Heart right ventricle (tissue), 16 donors: ENCODE results near the gene SRRD. TPM values are rescaled to one million over a fixed set of nuclear protein-coding genes. Genes with fewer than 3 reads are reported as not detected.

Experiments
- ATAC-seq, 8 donors: fragments of 200-7000 bp; cut with Tn5 transposase; one replicate each; pipeline ENCODE4 v1.9.1; 2020; ENCODE audit warnings: mild to moderate bottlenecking in 8 of 8, moderate library complexity in 8 of 8, moderate number of reproducible peaks in 1 of 8
- DNase-seq, 2 donors: peaks; one replicate each; pipeline ENCODE4 v3.0.0-alpha.2; 2020
- H3K27ac ChIP-seq, 10 donors: fragments of 200-600 bp; sonication (generic) in 2 of 10; one replicate each; pipeline versions ENCODE4 v1.5.0 to v1.8.0; 2020 to 2022; ENCODE audit warnings: mild to moderate bottlenecking in 3 of 10
- H3K27me3 ChIP-seq, 7 donors: fragments of 200-600 bp; one replicate each; pipeline ENCODE4 v1.8.0; 2021 to 2022; ENCODE audit warnings: mild to moderate bottlenecking in 2 of 7
- H3K36me3 ChIP-seq, 9 donors: fragments of 200-600 bp; sonication (generic) in 1 of 9; one replicate each; pipeline versions ENCODE4 v1.5.0 to v1.8.0; 2020 to 2022; ENCODE audit warnings: mild to moderate bottlenecking in 2 of 9
- H3K4me1 ChIP-seq, 9 donors: fragments of 200-600 bp; sonication (generic) in 1 of 9; one replicate each; pipeline versions ENCODE4 v1.5.0 to v1.8.0; 2020 to 2022; ENCODE audit warnings: mild to moderate bottlenecking in 4 of 9
- H3K4me3 ChIP-seq, 10 donors: fragments of 200-600 bp; sonication (generic) in 2 of 10; one replicate each; pipeline versions ENCODE4 v1.5.0 to v1.8.0; 2020 to 2022; ENCODE audit warnings: mild to moderate bottlenecking in 7 of 10, moderate library complexity in 2 of 10
- H3K9me3 ChIP-seq, 11 donors: fragments of 200-600 bp in 10 of 11; sonication (generic) in 2 of 11; one replicate each; pipeline versions ENCODE4 v1.5.0 to v1.8.0; 2013 to 2022; ENCODE audit warnings: mild to moderate bottlenecking in 2 of 11, control low read depth in 1 of 11, moderate library complexity in 1 of 11
- CTCF ChIP-seq, 9 donors: fragments of 200-600 bp; sonication (generic) in 2 of 9; IDR thresholded peaks; one replicate each; pipeline versions ENCODE4 v1.5.0 to v1.8.0; 2021 to 2022; ENCODE audit warnings: antibody characterized with exemption in 9 of 9, mild to moderate bottlenecking in 5 of 9, moderate library complexity in 1 of 9
- WGBS, 2 donors: extraction: QIAGEN DNeasy Blood & Tissue Kit; methylation state at CpG; one replicate each; pipeline ENCODE4 v1.1.7; 2013; ENCODE audit warnings: inconsistent platforms in 1 of 2; 5-methylcytosine and 5-hydroxymethylcytosine counted together
- intact Hi-C, 10 donors: fragments of 100-400 bp; cut with DNase I; formaldehyde crosslinking; loops; one replicate each; pipeline versions ENCODE4 v1.11.1 to v1.14.2; 2022
- polyA plus RNA-seq, 2 donors: library from polyadenylated mRNA; stranded (reverse); fragments of 200-250 nt; gene quantifications; one replicate each; pipeline ENCODE4 v1.2.3, GENCODE V29; 2013
- total RNA-seq, 10 donors: library from RNA; stranded (reverse); fragmentation: NEBNext Ultra II Directional in 3 of 10; extraction: Animal tissue kit (Norgen Biotek cat#: 25700) in 3 of 10; gene quantifications; one replicate each; pipeline versions ENCODE4 v1.2.1 to v1.2.4, GENCODE V29; 2021 to 2023
- donor health status: Arrhythmogenic right ventricular cardiomyopathy.
- donor health status: ischemic (EF 13 %, LVEDD 7.1; RV severe dilation, severe dysfunction).
- donor health status: healthy with polysubstance abuse.
- donor health status: DM: no; HTN: yes; CAD: no.
- donor health status: DM: no; HTN: no; CAD: no.
- donor health status: ischemic (EF 25% LVEDD 6.9; RV normal size, moderate dysfunction).
- donor health status: ischemic (EF 25% LVEDD 5.7; RV mildly dilated, moderate dysfunction).
- donor health status: healthy.
- donor health status: DM: yes; HTN: yes; CAD: no.
- donor health status: Ischemic cardiomyopathy.
- donor health status: ischemic (EF 35%, LVEDD 5.7; RV mildly dilated, moderate dysfunction).
- donor health status: nonischemic (EF 11% LVEDD 7.7; RV severe dilation, severe dysfunction).
- donor health status: DM: yes; HTN: yes; CAD: no.
- donor health status: PGD.
- donor health status: ischemic (EF 29% LVEDD 5.4; RV normal size, mild dysfunction).
- donor health status: nonischemic (EF 23%, LVEDD 6.1; RV moderate dilation, normal function).

SRRD gene
- total and polyA plus RNA-seq, 12 donors = 11.9 to 26.3 (median 20.7) TPM

GRCh38 chr22:26536762-26537134 is 53.1 kb downstream of the SRRD start:
- H3K4me3 ChIP-seq = no peak overlapping the region
- 96 to 99% methylated on average over 3 of the region's 3 CpGs for WGBS, 2 donors
- H3K4me1 ChIP-seq = peaks cover 0 to 22% (median 13%) of the 10 kb centered on the region in 9 donors
- ATAC-seq = no peak
- no peak for TF ChIP-seq CTCF (IDR thresholded peaks at IDR 0.05)
- no peak for DNase-seq
- intact Hi-C loops = loop anchor here in 1 of 10 donors (10.0 kb wide), 1 partner anchor 48 kb away; no protein-coding TSS in a partner anchor
- no peak overlapping the region for H3K27ac ChIP-seq
- H3K9me3 ChIP-seq = no peaks in the 10 kb centered on the region
- H3K36me3 ChIP-seq = peaks cover 0 to 90% (median 10%) of the 10 kb centered on the region in 9 donors
- no peaks in the 10 kb centered on the region for H3K27me3 ChIP-seq

GRCh38 chr22:26540119-26540518 is 56.4 kb downstream of the SRRD start:
- H3K36me3 ChIP-seq = peaks cover 0 to 83% (median 10%) of the 10 kb centered on the region in 9 donors
- DNase-seq = no peak
- no peak overlapping the region for H3K4me3 ChIP-seq
- H3K9me3 ChIP-seq = no peaks in the 10 kb centered on the region
- no peak overlapping the region for H3K27ac ChIP-seq
- H3K4me1 ChIP-seq = peaks cover 0 to 35% (median 14%) of the 10 kb centered on the region in 9 donors
- 95 to 96% methylated on average over 2 of the region's 2 CpGs for WGBS, 2 donors
- intact Hi-C loops = no loop called here
- H3K27me3 ChIP-seq = no peaks in the 10 kb centered on the region
- no peak for ATAC-seq
- TF ChIP-seq CTCF (IDR thresholded peaks at IDR 0.05) = no peak

DNA sequence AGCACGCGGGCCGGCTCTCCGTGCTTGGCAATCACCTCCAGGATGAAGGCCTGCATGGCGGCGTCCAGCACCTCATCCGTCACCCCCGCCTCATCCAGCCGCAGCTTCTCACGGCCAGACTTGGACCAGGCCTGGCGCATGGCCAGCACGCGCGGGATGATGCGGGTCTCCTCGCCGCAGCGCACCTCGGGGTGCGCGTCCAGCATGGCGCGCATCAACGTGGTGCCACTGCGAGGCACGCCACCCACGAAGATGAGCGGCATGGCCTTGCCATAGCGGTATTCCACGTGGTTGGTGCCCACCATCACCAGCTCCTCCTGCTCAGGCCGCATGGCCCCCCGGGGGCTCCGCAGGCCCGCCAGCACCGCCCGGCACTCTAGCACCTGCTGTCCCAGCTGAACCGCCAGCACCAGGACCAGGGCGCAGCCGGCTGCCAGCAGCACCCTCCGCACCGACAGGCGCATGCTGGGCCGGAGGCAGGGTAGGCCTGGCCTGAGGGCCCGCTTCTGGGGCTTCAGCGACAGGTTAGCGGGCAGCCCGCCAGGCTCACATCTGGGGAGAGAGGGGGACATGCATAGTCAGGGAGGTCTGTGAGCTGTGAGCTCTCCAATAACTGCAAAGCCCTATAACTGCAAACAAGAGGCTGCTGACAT is 57.6 kb downstream of the SRRD start:
- peak in 1 of 8 donors; percentile 11 for ATAC-seq
- Histone ChIP-seq H3K27me3 (no peaks in the 10 kb centered on the region), H3K27ac (no peak overlapping the region), H3K9me3 (no peaks in the 10 kb centered on the region), H3K36me3 (peaks cover 0 to 74% (median 10%) of the 10 kb centered on the region in 9 donors), H3K4me3 (no peak overlapping the region), H3K4me1 (peaks cover 0 to 30% (median 19%) of the 10 kb centered on the region in 9 donors)
- 93 to 96% methylated on average over 45 to 47 of the region's 47 CpGs for WGBS, 2 donors
- intact Hi-C loops = no loop called here
- DNase-seq = no peak
- no peak for TF ChIP-seq CTCF (IDR thresholded peaks at IDR 0.05)

DNA sequence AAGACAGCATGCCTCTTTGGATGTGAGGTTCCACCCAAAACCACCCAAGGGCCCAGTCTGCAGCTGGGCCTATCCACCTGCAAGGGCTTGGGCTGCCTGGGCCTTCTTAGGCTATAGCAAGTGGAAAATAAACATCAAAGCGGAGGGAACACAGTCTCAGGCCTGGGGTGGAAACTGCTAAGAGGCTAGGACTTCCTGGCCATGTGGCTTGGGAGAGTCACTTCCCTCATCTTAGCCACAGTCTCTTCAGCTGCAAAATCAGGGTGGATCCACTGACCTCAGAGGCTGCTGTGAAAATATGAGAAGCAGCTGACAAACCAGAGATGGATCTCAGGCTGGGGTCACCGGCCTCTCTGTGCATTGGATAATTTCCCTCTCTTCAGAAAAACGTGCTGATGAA is 59.2 kb downstream of the SRRD start:
- Histone ChIP-seq H3K27me3 (no peaks in the 10 kb centered on the region), H3K27ac (peak overlapping the region in 4 of 10 donors; percentile 3 to 80 (median 24))

More for the DNA sequence above, 59.2 kb downstream of the SRRD start:
- intact Hi-C loops = no loop called here
- Histone ChIP-seq H3K36me3 (peaks cover 0 to 62% (median 10%) of the 10 kb centered on the region in 9 donors), H3K9me3 (no peaks in the 10 kb centered on the region), H3K4me3 (no peak overlapping the region), H3K4me1 (peaks cover 3 to 45% (median 30%) of the 10 kb centered on the region in 9 donors)
- no peak for TF ChIP-seq CTCF (IDR thresholded peaks at IDR 0.05)
- DNase-seq (no peak), ATAC-seq (peak in 7 of 8 donors; percentile 6 to 75 (median 35))
- 67 to 74% methylated on average over 3 of the region's 3 CpGs for WGBS, 2 donors

Other genes with a start within 250 kb of the SRRD start
- gene ASPHD2, start 54.6 kb upstream of the SRRD start, total RNA-seq = 1 to 10 TPM in 1 of 10 donors, under 1 TPM in 7, not detected in 2; 0.07 to 1.8 (median 0.13) TPM
- gene ASPHD2, start 54.6 kb upstream of the SRRD start, polyA plus RNA-seq = under 1 TPM in 1 of 2 donors, not detected in 1; 0.19 TPM
- gene HPS4, start 94 bp upstream of the SRRD start, total RNA-seq = 10 to 100 TPM in 3 of 10 donors, 1 to 10 TPM in 7; 6.6 to 12.0 (median 9.0) TPM
- 10 to 100 TPM in 1 of 2 donors, 1 to 10 TPM in 1; 4.6 to 14.3 TPM for gene HPS4, start 94 bp upstream of the SRRD start, polyA plus RNA-seq
- gene TFIP11, start 28.6 kb downstream of the SRRD start, total RNA-seq = 10 to 100 TPM; 18.8 to 25.5 (median 22.8) TPM
- 10 to 100 TPM; 22.4 to 25.0 TPM for gene TFIP11, start 28.6 kb downstream of the SRRD start, polyA plus RNA-seq
- 10 to 100 TPM; 11.1 to 35.1 (median 19.0) TPM for gene TPST2, start 106.3 kb downstream of the SRRD start, total RNA-seq
- gene TPST2, start 106.3 kb downstream of the SRRD start, polyA plus RNA-seq = 10 to 100 TPM; 27.8 to 41.5 TPM
- gene CRYBB1, start 134.2 kb downstream of the SRRD start, total RNA-seq = 1 to 10 TPM in 1 of 10 donors, under 1 TPM in 6, not detected in 3; 0.24 to 2.5 (median 0.71) TPM
- gene CRYBB1, start 134.2 kb downstream of the SRRD start, polyA plus RNA-seq = under 1 TPM; 0.37 to 0.48 TPM
- gene CRYBA4, start 138.1 kb downstream of the SRRD start, total RNA-seq = under 1 TPM in 1 of 10 donors, not detected in 9; 0.42 TPM
- gene CRYBA4, start 138.1 kb downstream of the SRRD start, polyA plus RNA-seq = not detected
- 1 to 10 TPM in 1 of 10 donors, under 1 TPM in 9; 0.25 to 1.6 (median 0.50) TPM for gene MIAT, start 173.7 kb downstream of the SRRD start, total RNA-seq
- gene MIAT, start 173.7 kb downstream of the SRRD start, polyA plus RNA-seq = under 1 TPM; 0.03 to 0.44 TPM